K562 (cell line): Measurements from ENCODE around the gene SRD5A1. TPM values are rescaled to one million over a fixed set of nuclear protein-coding genes. Genes with fewer than 3 reads are reported as not detected.

Source experiments
- HMG20A ChIP-seq: fragments of 450-650 bp; formaldehyde crosslinking; conservative IDR thresholded peaks from 2 replicates; pipeline ENCODE4 v1.4.0; 2020; ENCODE audit warnings: mild to moderate bottlenecking, mixed read lengths
- MEIS2 ChIP-seq: fragments of 450-650 bp; IDR thresholded peaks from 2 replicates; pipeline ENCODE4 v1.6.1; 2014; ENCODE audit warnings: mild to moderate bottlenecking; ENCODE audit not compliant: partially characterized antibody
- POLR2AphosphoS5 ChIP-seq: IDR thresholded peaks from 2 replicates; pipeline ENCODE4 v1.6.1; 2011; ENCODE audit warnings: mild to moderate bottlenecking, low read depth, low read length, moderate library complexity; ENCODE audit not compliant: control insufficient read depth, insufficient read depth
- SP1 ChIP-seq: sonication (generic); formaldehyde crosslinking; IDR thresholded peaks from 2 replicates; pipeline ENCODE4 v1.8.1; 2022; ENCODE audit warnings: mild to moderate bottlenecking, missing genetic modification reagents
- XRCC5 ChIP-seq: fragments of 200-400 bp; formaldehyde crosslinking; IDR thresholded peaks from 2 replicates; pipeline ENCODE4 v1.6.1; 2017; ENCODE audit warnings: low read depth, mild to moderate bottlenecking, low read length
- ZNF780A ChIP-seq: fragments of 250-450 bp; sonication (Bioruptor Pico); IDR thresholded peaks from 2 replicates; pipeline ENCODE4 v1.5.0; 2021; ENCODE audit warnings: mild to moderate bottlenecking
- ZSCAN32 ChIP-seq: fragments of 450-650 bp; formaldehyde crosslinking; IDR thresholded peaks from 2 replicates; pipeline ENCODE4 v1.4.0; 2020; ENCODE audit warnings: mild to moderate bottlenecking, moderate library complexity
- polyA plus RNA-seq, 8 experiments: library from polyadenylated mRNA; depleted of rRNA in 4 of 8; stranded (reverse) in 5 of 8; unstranded in 3 of 8; fragments of >200 nt; fragmentation: Nextera tagmentation in 2 of 8; fragmentation: Illumina TruSeq in 1 of 8; extraction: Ambion mirVana in 2 of 8; extraction: Trizol in 1 of 8; gene quantifications; 2 replicates each; pipeline versions ENCODE4 v1.2.1 to v1.2.3, GENCODE V29; 2011 to 2014; ENCODE audit warnings: inconsistent platforms in 1 of 8, missing spikeins in 1 of 8
- total RNA-seq, 7 experiments: library from RNA; depleted of rRNA in 6 of 7; stranded (reverse); fragments of >200 nt in 6 of 7; fragmentation: Illumina TruSeq in 2 of 7; extraction: Trizol in 2 of 7; gene quantifications; 2 replicates each; pipeline versions ENCODE4 v1.2.1 to v1.2.3, GENCODE V29; 2011 to 2021; ENCODE audit warnings: low replicate concordance in 1 of 7
- TF ChIP-seq, protein P1 (sequence below), 2 experiments: fragments of 450-650 bp in 1 of 2; IDR thresholded peaks; 2 replicates each; pipeline ENCODE4 v1.6.1; 2011 to 2017; ENCODE audit warnings: low read depth in 2 of 2, antibody characterized with exemption in 1 of 2, borderline replicate concordance in 1 of 2, low read length in 1 of 2, mild to moderate bottlenecking in 1 of 2, mixed read lengths in 1 of 2; ENCODE audit not compliant: control insufficient read depth in 1 of 2
- TF ChIP-seq, protein P2 (sequence below): sonication (generic); formaldehyde crosslinking; IDR thresholded peaks from 2 replicates; pipeline ENCODE4 v1.8.0; 2022; ENCODE audit warnings: mild to moderate bottlenecking, missing genetic modification reagents
- TF ChIP-seq, protein P3 (sequence below), 2 experiments: fragments of 450-650 bp; IDR thresholded peaks; 2 replicates each; pipeline ENCODE4 v1.6.1; 2018; ENCODE audit warnings: mild to moderate bottlenecking in 2 of 2, low read depth in 1 of 2; ENCODE audit not compliant: partially characterized antibody in 2 of 2
- TF ChIP-seq, protein P4 (sequence below): sonication (generic); formaldehyde crosslinking; IDR thresholded peaks from 2 replicates; pipeline ENCODE4 v1.8.0; 2022; ENCODE audit warnings: missing genetic modification reagents, mild to moderate bottlenecking, borderline replicate concordance

SRD5A1 gene
- total and polyA plus RNA-seq, 9 of the 15 experiments (the other 6 are each of a cell fraction or from before 2014, with no cell fraction given) = 1.3 to 22.6 (median 8.1) TPM

DNA sequence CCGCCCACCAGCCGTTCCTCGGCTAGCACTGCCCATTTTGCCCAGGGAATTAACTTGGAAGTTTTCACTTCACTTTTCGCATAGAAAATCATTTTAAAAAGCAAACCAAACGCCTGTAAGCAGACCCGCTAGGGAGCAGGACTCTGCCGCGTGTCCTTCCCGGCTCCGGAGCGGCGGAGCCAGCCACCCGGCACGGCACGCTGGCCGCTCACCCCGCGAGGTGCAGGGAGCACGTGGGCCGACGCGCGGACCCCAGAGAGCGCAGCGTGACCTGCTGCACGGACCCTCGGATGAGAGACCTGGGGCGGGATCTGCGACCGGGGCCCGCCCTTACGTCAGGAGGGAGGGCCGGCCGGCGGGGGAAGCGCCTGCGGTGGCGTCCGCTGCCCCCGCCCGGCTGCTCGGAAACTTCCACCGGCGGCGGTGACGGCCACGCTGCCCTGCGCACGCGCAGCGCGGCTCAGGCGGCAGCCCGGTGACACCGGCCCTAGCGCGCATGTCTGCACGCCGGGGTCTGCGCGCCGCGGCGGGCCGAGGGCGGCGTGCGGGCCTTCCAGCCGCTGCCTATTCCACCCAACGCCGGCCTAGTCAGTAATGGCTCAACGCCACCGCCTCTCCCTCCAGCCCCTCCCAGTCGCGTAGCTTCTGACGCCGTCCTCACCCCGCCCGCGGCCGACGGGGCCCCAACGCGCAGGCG is 79.5 kb downstream of the SRD5A1 start (continued):
- TF ChIP-seq, protein P1, sequence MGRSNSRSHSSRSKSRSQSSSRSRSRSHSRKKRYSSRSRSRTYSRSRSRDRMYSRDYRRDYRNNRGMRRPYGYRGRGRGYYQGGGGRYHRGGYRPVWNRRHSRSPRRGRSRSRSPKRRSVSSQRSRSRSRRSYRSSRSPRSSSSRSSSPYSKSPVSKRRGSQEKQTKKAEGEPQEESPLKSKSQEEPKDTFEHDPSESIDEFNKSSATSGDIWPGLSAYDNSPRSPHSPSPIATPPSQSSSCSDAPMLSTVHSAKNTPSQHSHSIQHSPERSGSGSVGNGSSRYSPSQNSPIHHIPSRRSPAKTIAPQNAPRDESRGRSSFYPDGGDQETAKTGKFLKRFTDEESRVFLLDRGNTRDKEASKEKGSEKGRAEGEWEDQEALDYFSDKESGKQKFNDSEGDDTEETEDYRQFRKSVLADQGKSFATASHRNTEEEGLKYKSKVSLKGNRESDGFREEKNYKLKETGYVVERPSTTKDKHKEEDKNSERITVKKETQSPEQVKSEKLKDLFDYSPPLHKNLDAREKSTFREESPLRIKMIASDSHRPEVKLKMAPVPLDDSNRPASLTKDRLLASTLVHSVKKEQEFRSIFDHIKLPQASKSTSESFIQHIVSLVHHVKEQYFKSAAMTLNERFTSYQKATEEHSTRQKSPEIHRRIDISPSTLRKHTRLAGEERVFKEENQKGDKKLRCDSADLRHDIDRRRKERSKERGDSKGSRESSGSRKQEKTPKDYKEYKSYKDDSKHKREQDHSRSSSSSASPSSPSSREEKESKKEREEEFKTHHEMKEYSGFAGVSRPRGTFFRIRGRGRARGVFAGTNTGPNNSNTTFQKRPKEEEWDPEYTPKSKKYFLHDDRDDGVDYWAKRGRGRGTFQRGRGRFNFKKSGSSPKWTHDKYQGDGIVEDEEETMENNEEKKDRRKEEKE (IDR thresholded peaks at IDR 0.05; ENCODE audit: borderline replicate concordance in 1 of 2, control insufficient read depth in 1 of 2, low read depth in 2 of 2, low read length in 1 of 2) = 0 out of 4 replicates have a peak, but pooled peaks of 1 of the 2 experiments have one; percentile 52
- TF ChIP-seq, protein P2, sequence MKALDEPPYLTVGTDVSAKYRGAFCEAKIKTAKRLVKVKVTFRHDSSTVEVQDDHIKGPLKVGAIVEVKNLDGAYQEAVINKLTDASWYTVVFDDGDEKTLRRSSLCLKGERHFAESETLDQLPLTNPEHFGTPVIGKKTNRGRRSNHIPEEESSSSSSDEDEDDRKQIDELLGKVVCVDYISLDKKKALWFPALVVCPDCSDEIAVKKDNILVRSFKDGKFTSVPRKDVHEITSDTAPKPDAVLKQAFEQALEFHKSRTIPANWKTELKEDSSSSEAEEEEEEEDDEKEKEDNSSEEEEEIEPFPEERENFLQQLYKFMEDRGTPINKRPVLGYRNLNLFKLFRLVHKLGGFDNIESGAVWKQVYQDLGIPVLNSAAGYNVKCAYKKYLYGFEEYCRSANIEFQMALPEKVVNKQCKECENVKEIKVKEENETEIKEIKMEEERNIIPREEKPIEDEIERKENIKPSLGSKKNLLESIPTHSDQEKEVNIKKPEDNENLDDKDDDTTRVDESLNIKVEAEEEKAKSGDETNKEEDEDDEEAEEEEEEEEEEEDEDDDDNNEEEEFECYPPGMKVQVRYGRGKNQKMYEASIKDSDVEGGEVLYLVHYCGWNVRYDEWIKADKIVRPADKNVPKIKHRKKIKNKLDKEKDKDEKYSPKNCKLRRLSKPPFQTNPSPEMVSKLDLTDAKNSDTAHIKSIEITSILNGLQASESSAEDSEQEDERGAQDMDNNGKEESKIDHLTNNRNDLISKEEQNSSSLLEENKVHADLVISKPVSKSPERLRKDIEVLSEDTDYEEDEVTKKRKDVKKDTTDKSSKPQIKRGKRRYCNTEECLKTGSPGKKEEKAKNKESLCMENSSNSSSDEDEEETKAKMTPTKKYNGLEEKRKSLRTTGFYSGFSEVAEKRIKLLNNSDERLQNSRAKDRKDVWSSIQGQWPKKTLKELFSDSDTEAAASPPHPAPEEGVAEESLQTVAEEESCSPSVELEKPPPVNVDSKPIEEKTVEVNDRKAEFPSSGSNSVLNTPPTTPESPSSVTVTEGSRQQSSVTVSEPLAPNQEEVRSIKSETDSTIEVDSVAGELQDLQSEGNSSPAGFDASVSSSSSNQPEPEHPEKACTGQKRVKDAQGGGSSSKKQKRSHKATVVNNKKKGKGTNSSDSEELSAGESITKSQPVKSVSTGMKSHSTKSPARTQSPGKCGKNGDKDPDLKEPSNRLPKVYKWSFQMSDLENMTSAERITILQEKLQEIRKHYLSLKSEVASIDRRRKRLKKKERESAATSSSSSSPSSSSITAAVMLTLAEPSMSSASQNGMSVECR (CRISPR knock-in tag) = peak; percentile 42
- TF ChIP-seq ZSCAN32 (CRISPR knock-in tag) = no peak
- TF ChIP-seq XRCC5 = peak; percentile 72
- TF ChIP-seq POLR2AphosphoS5 = peak; percentile 62; the same call in 1 of the 2 replicates
- TF ChIP-seq, protein P3, sequence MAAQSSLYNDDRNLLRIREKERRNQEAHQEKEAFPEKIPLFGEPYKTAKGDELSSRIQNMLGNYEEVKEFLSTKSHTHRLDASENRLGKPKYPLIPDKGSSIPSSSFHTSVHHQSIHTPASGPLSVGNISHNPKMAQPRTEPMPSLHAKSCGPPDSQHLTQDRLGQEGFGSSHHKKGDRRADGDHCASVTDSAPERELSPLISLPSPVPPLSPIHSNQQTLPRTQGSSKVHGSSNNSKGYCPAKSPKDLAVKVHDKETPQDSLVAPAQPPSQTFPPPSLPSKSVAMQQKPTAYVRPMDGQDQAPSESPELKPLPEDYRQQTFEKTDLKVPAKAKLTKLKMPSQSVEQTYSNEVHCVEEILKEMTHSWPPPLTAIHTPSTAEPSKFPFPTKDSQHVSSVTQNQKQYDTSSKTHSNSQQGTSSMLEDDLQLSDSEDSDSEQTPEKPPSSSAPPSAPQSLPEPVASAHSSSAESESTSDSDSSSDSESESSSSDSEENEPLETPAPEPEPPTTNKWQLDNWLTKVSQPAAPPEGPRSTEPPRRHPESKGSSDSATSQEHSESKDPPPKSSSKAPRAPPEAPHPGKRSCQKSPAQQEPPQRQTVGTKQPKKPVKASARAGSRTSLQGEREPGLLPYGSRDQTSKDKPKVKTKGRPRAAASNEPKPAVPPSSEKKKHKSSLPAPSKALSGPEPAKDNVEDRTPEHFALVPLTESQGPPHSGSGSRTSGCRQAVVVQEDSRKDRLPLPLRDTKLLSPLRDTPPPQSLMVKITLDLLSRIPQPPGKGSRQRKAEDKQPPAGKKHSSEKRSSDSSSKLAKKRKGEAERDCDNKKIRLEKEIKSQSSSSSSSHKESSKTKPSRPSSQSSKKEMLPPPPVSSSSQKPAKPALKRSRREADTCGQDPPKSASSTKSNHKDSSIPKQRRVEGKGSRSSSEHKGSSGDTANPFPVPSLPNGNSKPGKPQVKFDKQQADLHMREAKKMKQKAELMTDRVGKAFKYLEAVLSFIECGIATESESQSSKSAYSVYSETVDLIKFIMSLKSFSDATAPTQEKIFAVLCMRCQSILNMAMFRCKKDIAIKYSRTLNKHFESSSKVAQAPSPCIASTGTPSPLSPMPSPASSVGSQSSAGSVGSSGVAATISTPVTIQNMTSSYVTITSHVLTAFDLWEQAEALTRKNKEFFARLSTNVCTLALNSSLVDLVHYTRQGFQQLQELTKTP (IDR thresholded peaks at IDR 0.05; ENCODE audit: low read depth in 1 of 2, partially characterized antibody in 2 of 2) = no peak
- peak; percentile 90 for TF ChIP-seq MEIS2
- TF ChIP-seq SP1 (CRISPR knock-in tag) = peak; percentile 13; the same call in 1 of the 2 replicates
- no peak for TF ChIP-seq ZNF780A (CRISPR knock-in tag)
- TF ChIP-seq, protein P4, sequence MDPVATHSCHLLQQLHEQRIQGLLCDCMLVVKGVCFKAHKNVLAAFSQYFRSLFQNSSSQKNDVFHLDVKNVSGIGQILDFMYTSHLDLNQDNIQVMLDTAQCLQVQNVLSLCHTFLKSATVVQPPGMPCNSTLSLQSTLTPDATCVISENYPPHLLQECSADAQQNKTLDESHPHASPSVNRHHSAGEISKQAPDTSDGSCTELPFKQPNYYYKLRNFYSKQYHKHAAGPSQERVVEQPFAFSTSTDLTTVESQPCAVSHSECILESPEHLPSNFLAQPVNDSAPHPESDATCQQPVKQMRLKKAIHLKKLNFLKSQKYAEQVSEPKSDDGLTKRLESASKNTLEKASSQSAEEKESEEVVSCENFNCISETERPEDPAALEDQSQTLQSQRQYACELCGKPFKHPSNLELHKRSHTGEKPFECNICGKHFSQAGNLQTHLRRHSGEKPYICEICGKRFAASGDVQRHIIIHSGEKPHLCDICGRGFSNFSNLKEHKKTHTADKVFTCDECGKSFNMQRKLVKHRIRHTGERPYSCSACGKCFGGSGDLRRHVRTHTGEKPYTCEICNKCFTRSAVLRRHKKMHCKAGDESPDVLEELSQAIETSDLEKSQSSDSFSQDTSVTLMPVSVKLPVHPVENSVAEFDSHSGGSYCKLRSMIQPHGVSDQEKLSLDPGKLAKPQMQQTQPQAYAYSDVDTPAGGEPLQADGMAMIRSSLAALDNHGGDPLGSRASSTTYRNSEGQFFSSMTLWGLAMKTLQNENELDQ = no peak
- TF ChIP-seq HMG20A (CRISPR knock-in tag) = no peak
